ENCODE results near the gene DGKE.

The DGKE gene

GRCh38 chr17:56833809-56834379 is at the start of gene DGKE, which contains the start of gene C17orf67:
TSS of gene DGKE (plus strand) at chr17:56834151. CDS start at chr17:56834796, 645 bp downstream.
TSS of gene C17orf67 (minus strand) at chr17:56833920. CDS start at chr17:56815810, 18,110 bp downstream.
- H3K4me3 ChIP-seq (ENCODE audit: control insufficient read depth, low read depth, low read length), result peak within 1 kb of the TSS; percentile 74
- no peak for TF ChIP-seq CTCF (conservative IDR thresholded peaks at IDR 0.05; ENCODE audit: control insufficient read depth, insufficient read depth, low read depth, low read length)
- peak; percentile 91 for DNase-seq (ENCODE audit: low read depth)

- TF ChIP-seq CTCF (conservative IDR thresholded peaks at IDR 0.05; ENCODE audit: control insufficient read depth, insufficient read depth, low read depth, low read length), result no peak
- peak; percentile 51 for DNase-seq (ENCODE audit: low read depth)
- no peak overlapping the region for H3K4me3 ChIP-seq (ENCODE audit: control insufficient read depth, low read depth, low read length)
These were observed 48.5 kb upstream of the DGKE start for GRCh38 chr17:56785405-56785804.

- TF ChIP-seq CTCF (conservative IDR thresholded peaks at IDR 0.05; ENCODE audit: control insufficient read depth, insufficient read depth, low read depth, low read length), result no peak
- no peak for DNase-seq (ENCODE audit: low read depth)
- H3K4me3 ChIP-seq (ENCODE audit: control insufficient read depth, low read depth, low read length), result no peak overlapping the region
These were observed 47.8 kb upstream of the DGKE start for GRCh38 chr17:56785997-56786680.

GRCh38 chr17:56786989-56787482 is 46.9 kb upstream of the DGKE start:
- no peak overlapping the region for H3K4me3 ChIP-seq (ENCODE audit: control insufficient read depth, low read depth, low read length)
- TF ChIP-seq CTCF (conservative IDR thresholded peaks at IDR 0.05; ENCODE audit: control insufficient read depth, insufficient read depth, low read depth, low read length), result no peak
- DNase-seq (ENCODE audit: low read depth), result peak; percentile 92

- H3K4me3 ChIP-seq (ENCODE audit: control insufficient read depth, low read depth, low read length), result no peak overlapping the region
- no peak for TF ChIP-seq CTCF (conservative IDR thresholded peaks at IDR 0.05; ENCODE audit: control insufficient read depth, insufficient read depth, low read depth, low read length)
- no peak for DNase-seq (ENCODE audit: low read depth)
These were observed 41.7 kb upstream of the DGKE start for GRCh38 chr17:56792267-56792666.

- H3K4me3 ChIP-seq (ENCODE audit: control insufficient read depth, low read depth, low read length), result no peak overlapping the region
- DNase-seq (ENCODE audit: low read depth), result no peak
- no peak for TF ChIP-seq CTCF (conservative IDR thresholded peaks at IDR 0.05; ENCODE audit: control insufficient read depth, insufficient read depth, low read depth, low read length)
These were observed 40.4 kb upstream of the DGKE start for GRCh38 chr17:56793531-56793930.

Measured in fibroblast of mammary gland (primary cell).